GM18498 (cell line): ENCODE data around the gene MARCHF6.
"Not testable (repeated sequence)": the region's sequence is repeated elsewhere in the genome, so short reads cannot be mapped to it uniquely, and the experiment has no call there.

ENCODE experiments used
- ATAC-seq: cut with Tn5 transposase; IDR thresholded peaks from one replicate; pipeline ENCODE4 v1.9.1; 2021; ENCODE audit warnings: mild to moderate bottlenecking, moderate library complexity; ENCODE audit not compliant: unreplicated experiment

Gene MARCHF6

DNA sequence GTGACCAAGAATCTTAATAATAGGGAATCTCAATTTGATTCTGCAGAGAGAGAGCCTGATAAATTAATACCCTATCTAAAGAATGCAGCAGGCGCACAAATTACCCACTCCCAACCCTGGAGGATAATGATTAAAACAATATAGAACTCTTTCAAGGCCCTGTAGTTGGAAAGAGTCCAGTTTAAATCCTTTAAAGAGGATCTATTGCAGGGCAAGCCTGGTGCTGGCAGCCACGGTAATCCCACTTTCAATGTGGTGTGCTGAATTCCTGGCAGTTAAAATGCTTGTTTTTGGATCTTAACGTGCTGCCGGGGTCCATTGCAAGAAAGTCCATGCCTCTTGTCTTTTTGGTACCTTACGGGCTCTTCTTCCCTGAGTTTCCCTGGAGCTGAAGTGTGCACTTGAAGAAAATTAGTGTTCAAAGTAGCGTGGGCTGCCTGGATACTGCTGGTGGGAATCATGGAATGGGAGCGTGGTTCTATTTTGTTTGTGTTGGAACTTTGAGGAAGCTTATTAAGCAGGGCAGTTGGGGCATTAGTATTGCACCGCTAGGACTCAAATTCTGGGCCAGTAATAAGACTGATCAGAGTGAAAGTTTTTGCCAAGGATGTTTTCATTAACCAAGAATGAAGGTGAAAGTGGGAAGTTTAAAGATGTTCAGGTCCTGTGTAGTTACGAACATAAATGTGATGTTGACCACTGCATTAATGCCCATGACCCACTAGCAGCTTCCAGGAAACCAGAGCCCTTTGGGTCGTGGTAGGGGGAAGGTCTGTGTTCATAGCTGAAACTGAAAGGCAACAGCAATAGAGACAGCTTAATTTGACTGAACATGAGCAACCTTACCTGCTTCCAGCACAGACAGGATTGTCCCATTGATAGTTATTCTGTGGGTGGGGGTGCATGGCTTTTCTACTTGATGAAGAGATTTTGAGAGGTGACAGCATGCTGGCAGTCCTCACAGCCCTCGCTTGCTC is 20.8 kb downstream of the MARCHF6 start:
- ATAC-seq, result no peak

- not testable (repeated sequence) for ATAC-seq
These were observed 21.7 kb downstream of the MARCHF6 start for GRCh38 chr5:10375146-10375545.

- ATAC-seq, result no peak
These were observed 23.0 kb downstream of the MARCHF6 start for GRCh38 chr5:10376544-10376943.

DNA sequence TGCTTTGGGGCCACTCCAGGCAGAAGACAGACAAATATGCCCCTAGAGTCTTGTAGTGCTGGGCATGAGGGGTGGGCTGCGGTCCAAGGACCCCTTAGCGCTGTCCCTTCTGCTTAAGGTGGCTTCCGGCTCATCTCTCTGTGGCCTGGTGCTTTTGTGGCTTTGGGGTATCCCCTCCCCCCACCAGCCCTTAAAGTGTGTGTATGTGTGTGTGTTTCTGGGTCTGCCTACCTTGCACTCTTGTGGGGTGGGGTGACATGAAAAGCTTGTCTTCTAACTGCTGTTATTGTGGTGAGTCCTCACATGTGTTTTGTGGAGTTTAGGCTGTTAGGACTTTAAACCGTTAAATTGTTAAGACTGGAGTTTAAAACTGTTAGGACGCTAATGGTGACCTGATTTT is 23.6 kb downstream of the MARCHF6 start:
- ATAC-seq, result no peak

GRCh38 chr5:10381803-10382202 is 28.3 kb downstream of the MARCHF6 start:
- no peak for ATAC-seq

DNA sequence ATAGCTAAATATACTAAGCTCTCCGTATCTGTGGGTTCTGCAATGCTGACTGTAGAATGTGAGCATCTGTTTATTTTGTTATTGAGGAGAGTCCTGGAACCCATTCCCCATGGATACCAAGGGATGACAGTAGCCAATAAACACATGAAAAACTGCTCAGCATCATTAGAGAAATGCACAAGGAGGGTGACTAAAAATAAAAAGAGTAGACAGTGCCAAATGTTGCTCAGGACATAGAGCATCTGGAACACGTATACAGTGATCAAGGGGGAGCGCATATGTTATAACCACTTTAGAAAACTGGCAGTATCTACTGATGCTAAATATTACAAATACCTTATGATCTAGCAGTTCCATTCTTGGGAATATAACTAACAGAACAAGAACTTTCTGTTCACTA is 31.0 kb downstream of the MARCHF6 start:
- ATAC-seq, result no peak

DNA sequence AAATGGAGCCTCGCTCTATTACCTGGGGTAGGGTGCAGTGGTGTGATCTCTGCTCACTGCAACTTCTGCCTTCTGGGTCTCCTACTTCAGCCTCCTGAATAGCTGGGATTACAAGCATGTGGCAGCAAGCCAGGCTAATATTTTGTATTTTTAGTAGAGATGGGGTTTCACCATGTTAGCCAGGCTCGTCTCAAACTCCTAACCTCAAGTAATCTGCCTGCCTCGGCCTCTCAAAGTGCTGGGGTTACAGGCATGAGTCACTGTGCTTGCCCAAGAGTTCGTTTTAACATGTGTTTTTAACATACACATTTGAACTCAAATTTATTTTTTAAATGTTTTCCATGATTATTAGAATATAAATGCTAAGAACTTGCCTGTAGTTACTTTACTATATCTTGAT is 34.2 kb downstream of the MARCHF6 start:
- no peak for ATAC-seq

GRCh38 chr5:10391130-10391529 is 37.6 kb downstream of the MARCHF6 start:
- ATAC-seq, result no peak

DNA sequence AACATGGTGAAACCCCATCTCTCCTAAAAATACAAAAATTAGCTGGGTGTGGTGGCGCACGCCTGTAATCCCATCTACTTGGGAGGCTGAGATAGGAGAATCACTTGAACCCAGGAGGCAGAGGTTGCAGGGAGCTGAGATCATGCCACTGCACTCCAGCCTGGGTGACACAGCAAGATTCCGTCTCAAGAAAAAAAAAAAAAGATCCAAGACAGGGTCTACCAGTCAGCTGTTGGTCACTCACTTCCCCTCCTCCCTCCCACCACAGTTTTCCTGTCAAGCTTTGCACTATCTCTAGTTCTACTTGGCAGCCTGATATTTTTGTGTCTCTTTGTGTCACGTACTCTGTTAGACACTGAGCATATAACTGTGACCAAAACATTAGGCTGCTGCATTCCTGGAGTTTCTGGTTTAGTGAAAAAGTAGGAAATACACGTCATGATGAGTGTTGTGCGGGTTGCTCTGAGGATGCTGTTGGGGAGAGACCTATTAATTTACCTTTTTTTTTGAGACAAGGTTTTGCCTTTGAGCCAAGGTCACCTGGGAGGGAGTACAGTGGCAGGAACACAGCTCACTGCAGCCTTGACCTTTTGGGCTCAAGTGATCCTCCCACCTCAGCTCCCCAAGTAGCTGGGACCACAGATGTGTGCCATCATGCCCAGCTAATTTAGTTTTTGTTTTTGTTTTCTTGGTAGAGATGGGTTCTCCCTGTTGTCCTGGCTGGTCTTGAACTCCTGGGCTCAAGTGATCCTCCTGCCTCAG is 39.3 kb downstream of the MARCHF6 start:
- not testable (repeated sequence) for ATAC-seq

- no peak for ATAC-seq
These were observed 40.0 kb downstream of the MARCHF6 start for GRCh38 chr5:10393491-10393890.

GRCh38 chr5:10396552-10396951 is 43.1 kb downstream of the MARCHF6 start:
- ATAC-seq, result no peak

DNA sequence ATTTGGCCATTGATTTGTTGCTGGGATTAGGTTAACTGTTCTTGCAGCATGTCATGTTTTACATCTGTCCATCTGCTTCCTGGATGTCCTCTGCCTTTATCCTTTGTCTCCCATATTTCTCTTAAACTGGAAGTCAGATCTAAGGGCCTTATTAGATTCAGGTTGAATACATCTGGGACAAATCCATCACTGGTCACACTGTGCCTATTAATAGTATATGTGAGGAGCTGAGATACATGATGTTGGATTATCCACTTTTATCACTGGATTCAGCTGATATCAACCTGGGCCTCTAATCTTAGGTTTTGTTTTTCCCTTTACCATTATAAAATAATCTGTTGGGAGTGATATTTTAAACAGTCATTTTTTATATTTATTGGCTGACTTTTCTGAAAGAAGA is 46.3 kb downstream of the MARCHF6 start:
- ATAC-seq, result no peak

DNA sequence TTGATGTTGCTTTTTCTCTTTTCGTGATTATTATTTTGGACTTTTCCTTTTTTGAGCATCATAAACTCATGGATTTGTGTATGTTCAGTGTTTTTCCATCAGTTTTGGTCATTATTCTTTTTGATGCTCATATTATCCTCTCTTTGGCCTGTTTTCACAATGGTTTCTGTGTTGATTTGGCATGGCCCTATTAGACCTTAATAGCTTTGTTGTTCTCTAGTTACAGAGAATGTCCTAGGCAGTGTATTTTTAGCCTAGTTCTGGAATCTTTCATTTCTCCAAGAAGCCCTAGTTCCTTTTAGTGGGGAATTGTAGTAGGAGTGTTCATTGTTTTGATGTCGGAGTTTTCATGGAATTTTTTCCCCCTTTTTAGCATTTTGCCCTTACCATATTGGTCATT is 46.9 kb downstream of the MARCHF6 start:
- no peak for ATAC-seq

- no peak for ATAC-seq
These were observed 47.3 kb downstream of the MARCHF6 start for GRCh38 chr5:10400831-10401230.

GRCh38 chr5:10401498-10401897 is 48.0 kb downstream of the MARCHF6 start:
- ATAC-seq, result peak; percentile 91
